Effector CD8-positive, alpha-beta T cell (primary cell): ENCODE results near the gene POMP.
"Not testable (repeated sequence)": the region's sequence is repeated elsewhere in the genome, so short reads cannot be mapped to it uniquely, and the experiment has no call there.

Source experiments
- DNase-seq: peaks from one replicate; lab custom pipeline; 2025; lab: John Stamatoyannopoulos, UW

Gene POMP

DNA sequence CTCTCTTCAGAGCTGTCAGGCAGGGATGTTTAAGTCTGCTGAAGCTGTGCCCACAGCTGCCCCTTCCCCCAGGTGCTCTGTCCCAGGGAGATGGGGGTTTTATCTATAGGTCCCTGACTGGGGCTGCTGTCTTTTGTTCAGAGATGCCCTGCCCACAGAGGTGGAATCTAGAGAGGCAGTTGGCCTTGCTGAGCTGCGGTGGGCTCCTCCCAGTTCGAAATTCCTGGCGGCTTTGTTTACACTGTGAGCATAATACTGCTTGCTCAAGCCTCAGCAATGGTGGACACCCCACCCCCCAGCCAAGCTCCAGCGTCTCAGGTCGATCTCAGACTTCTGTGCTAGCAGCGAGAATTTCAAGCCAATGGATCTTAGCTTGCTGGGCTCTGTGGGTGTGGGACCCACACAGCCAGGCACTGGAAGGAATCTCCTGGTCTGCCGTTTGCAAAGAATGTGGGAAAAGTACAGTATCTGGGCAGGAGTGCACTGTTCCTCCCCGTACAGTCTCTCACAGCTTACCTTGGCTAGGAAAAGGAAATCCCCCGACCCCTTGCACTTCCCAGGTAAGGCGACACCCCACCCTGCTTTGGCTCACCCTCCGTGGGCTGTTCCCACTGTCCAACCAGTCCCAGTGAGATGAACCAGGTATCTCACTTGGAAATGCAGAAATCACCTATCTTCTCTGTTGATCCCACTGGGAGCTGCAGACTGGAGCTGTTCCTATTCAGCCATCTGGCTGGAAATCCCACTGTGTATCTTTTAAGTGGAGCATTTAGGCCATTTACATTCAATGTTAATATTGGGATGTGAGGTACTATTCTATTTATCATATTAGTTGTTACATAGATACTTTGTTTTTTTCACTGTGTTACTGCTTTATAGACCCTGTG, 34.9 kb downstream of the POMP start:
- DNase-seq = not testable (repeated sequence)

DNA sequence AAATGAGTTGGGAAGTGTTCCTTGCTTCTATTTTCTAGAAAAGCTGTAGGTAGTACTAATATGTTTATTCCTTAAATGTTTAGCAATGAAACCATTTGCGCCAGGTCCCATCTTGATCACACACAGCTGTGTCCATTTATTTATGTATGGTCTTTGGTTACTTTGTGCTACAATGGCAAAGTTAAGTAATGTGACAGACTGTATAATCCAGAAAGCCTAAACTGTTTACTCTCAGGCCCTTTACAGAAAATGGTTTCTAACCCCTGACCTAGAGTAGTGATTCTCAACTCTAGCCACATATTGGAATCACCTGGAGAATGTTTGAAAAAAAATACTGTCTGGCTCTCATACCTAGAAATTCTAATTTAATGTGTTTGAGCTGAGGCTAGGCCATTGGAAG, 38.5 kb downstream of the POMP start:
- DNase-seq = no peak

DNA sequence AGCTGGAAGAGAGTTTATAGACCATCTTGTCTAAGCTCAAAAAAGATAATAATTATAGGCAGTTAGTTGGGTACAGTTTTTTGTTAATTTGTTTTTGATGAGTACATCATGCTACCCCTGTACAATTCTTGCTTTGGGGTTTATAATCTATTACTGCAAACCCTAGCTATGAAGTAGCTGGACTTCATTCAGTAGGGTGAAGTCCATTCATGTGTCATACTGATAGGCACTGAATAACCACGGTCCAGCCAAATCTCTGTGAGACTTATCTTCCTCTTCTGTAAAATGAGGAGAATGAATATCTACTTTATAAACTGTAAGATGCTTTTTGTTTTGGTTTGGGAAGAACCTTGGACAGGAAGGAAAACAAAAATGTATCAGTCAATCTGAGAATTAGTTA, 40.3 kb downstream of the POMP start:
- no peak for DNase-seq

DNA sequence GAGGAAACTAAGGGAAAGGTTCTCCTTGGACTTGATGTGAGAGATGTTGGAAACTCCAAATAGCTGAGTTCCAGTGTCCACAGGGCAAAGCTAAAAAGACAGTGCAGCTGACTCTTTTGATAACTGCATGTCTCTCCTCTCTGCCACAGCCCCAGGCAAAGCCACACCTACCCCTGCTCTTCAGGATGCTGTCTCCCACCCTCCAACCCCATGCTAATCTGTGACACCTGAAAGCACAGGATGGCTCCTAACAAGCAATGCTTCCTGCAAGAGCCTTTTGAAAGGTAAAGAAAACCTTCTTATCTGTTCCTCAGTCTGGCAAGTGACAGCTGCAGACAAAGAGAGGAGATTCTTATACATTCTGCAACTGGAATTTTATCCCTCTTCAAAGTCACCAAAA, 45.4 kb downstream of the POMP start:
- no peak for DNase-seq

DNA sequence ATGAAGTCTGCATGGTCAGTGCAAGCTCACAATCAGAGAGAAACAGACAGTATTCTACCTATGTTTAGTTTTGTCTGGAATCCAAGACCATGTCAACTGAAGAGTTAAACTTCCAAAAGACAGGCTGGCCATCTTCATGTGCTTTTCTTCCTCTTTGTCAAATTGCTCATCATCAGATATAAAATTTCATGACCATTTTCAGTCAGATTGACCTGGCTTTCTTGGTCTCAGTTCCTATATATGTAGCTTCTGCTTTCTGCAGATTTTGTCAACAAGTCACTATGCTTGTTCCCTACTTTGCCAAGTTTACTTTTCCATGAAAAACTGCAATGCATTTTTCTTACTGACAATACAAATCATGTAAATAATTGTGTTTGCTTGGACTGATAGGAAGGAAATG, 46.0 kb downstream of the POMP start:
- DNase-seq = no peak

DNA sequence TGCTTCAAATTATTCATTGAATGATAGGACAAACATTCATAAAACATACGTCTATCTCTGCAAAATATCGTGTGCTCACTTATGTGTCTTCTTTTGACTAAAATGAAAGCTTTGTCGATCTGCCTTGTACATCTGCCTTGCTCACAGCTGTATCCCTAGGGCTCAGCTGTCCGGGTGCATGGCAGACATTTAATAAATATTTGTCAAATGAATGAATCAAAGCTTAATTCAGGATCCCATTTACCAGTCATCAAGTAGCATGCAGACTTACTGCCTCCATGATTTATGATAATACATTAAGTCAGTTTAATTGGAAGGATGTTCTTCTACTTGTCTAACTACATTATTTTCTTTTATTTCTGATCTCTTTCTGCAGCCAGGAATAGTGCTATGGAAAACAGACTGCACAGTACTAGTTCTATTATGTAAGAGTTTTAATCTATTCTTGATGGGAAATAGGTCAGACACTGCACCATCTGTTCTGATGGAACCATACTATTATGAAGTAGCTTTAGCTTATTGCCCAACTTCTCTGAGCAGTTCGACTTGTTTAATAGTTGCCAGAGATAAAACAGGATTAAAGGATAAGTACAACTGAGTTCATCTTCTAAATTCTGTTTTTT, 46.6 kb downstream of the POMP start:
- no peak for DNase-seq

DNA sequence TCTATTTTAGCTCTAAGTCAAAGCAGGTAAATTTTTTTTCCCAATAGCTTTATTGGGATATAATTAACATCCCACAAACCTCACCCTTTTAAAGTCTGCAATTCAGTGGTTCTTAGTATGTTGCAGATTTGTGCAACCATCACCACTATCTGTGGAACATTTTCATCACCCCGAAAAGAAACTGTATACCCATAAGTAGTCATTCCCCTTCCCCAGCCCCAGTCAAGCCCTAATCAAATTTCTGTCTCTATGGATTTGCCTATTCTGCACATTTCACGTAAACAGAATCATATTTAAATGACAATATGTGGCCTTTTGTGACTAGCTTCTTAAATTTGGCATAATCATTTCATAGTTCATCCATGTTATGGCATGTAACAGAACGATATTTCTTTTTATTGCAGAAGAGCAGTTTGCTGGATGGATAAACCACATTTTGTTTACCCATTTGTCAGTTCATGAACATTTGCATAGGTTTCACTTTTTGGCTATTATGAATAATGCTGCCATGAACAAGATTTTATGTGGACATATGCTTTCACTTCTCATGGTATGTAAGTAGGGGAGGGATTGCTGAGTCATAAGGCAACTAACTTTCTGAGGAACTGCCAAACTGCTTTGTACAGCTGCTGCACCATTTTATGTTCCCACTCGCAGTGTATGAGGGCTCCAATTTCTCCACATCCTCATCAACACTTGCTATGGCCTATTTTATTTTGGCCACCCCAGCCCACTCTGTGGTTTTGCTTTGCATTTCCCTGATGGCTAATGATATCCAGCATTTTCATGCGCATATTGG, 48.9 kb downstream of the POMP start:
- no peak for DNase-seq

DNA sequence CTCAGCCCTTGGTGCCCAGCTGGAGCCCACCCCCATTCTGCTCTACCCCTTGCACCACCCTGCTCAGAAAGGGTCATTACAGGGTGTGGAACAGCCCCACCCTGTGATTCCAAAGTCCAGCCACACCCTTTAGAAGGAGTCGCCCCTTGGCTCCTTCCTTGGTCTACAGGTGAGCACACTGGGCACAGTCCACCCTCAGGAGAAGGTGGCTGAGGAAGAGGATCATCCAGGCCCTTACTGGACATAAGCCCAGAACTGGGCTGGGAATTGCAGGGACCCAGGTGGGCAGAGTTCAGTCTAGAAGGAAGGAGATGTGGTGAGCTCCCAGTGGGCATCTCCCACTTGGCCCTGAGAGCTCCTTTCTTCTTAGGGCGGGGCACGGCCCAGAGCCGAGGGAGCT, 51.2 kb downstream of the POMP start:
- DNase-seq = no peak

DNA sequence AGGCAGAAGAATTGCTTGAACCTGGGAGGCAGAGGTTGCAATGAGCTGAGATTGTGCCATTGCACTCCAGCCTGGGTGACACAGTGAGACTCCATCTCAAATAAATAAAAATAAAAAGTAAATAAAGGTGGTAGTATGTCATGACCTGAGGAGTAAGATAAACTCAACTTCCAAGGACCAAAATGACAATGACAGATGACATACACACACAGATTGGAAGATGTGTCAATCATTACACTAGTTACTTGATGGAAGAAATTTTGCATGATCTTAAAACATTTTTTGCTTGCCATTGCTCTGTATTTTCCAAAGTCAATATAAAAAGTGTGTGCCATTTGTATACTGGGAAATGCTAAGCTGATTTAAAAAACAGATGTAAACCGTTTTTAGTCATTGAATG, 55.7 kb downstream of the POMP start:
- no peak for DNase-seq

DNA sequence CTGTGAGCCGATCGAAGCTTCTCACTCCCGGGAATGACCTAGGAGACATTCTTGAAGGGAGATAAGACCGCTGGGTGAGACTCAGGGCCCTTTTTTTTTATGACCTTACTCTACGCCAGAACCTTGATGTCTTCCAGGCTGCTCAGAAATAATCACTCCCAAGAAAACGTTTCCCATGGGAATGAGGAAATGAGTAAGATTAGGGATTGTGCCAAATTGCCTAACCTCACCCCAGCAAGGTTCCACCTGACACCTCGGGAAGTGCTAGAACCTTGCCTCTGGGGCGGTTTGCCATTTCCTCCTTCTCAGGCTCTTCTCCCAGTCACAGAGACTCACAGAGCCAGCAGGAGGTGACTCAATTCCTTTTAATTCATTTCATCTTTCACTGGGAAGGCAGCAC, 57.6 kb downstream of the POMP start:
- no peak for DNase-seq

DNA sequence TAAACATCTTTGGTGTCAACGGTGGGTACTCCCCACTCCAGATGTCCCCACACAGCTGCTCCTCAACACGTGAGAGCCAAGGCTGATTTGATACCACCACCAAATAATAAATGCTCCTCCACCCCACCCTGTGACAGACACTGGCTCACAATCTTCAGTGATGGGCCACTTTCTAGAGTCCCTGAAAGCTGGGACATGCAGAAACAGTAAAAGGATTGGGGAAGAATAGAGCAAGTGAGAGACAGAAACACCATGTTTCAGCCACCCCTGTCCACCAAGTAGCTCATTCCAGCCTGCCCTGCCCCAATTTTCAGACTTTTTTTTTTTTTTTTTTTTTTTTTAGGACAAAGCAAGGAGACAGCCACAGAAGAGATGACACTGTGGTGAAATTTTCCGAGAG, 58.2 kb downstream of the POMP start:
- DNase-seq = no peak

DNA sequence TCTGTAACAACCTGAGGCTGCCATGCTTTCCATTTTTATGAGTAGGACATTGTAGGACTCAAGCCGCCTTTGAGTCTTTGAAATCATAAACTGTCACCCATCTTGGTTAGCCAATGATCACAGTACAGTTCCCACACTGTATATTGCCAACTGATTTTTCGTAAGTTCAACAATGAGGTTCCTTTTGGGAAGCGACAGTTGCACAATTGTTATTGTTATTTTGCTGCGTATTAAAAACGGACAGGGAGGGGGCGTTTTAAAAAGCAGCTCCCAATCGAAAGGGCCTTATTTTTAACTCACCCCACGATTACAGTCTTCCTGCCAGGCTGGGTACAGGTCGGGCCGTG, 59.2 kb downstream of the POMP start:
- no peak for DNase-seq

DNA sequence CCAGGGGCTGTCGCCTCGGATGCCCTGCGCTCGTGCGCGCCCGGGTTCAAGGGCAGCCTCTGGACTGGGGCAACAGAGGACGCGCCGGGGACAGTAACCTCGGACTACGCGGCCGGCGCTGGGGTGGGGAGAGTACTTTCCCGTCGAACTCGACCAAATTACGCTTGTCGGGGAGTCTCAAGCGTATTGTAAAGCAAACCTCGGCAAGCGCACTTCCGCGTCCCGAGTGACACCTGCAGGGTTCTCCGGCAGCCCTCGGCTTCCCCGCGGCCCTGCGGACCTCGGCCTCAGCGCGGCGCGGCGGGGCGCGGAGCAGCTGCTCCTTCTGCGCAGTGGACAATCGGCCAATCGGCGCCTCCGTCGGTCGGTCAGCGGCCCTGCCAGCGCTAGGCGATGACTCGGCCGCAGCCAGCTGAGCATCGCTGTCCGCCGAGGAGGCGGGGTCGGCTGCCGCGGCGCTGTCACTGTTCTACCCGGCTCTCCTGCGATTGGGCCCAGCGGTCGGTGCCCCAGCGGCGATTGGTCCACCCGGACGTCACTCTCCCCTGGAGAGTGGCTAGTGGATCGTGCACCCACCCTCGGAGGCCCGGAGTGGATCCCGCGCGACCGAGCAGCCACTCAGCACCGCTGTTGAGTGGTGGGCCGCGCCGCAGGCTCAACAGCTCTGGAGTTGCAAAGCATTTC, 59.8 kb downstream of the POMP start, which contains the start of gene SLC46A3:
Gene SLC46A3, minus strand, starts transcription at position 428 of the 684 bp plus-strand sequence. CDS start 972 bp downstream, outside the sequence.
- peak; percentile 95 for DNase-seq

DNA sequence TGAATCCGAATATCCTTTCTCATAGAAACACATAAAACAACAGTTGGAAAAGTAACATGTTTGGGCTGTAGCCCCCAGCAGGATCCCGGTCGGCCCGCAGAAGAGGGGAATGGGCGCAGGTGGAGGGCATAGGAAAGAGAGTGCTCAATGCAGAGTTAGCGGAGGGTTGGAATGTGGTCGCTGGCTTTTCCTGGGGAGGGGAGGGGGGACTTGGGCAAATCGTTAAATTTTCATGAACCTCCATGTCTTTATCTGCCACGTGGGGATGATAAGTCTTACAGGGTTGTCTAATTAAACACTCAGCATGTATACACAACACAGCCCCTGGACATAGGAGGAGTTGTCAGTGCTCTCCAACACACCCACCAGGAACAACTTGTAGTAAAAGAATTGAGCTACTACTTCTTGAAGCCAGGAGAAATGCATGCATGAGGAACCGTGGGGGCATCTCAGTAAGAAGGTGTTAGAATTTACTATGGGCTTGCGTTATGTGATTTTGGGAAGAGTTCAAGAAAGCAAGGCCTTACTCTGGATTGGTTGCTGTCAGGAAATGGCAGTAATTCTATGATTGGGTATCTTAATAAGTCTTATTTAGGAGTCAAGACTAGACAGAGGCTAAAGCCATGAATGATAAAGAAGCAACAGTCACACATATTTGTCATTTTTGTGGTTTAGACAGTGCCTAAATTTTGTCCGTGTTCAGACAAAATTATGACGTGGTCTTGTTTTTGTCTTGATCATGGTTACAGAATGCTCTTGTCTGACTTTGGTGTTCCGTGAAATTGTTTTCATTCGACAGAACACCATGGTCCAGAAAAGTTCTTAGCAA, 60.5 kb downstream of the POMP start:
- no peak for DNase-seq

DNA sequence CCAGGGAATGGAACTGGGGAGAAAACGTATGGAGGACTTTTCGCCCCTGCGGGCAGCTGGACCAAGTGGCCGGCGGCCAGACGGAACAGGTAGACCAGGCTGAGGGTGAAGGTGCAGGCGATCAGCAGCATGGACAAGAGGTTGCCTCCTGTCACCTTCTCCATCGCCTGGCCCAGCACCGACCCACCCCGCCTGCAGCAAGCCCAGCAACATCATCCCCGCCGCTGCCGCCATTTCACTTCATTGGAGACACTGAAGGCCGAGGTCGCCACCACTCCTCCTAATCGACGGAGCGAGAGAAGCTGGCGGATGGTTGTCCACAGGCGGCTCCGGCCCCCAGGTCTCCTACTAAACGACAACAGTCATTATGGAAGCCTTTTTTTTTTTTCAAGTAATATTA, 64.9 kb downstream of the POMP start:
- no peak for DNase-seq

DNA sequence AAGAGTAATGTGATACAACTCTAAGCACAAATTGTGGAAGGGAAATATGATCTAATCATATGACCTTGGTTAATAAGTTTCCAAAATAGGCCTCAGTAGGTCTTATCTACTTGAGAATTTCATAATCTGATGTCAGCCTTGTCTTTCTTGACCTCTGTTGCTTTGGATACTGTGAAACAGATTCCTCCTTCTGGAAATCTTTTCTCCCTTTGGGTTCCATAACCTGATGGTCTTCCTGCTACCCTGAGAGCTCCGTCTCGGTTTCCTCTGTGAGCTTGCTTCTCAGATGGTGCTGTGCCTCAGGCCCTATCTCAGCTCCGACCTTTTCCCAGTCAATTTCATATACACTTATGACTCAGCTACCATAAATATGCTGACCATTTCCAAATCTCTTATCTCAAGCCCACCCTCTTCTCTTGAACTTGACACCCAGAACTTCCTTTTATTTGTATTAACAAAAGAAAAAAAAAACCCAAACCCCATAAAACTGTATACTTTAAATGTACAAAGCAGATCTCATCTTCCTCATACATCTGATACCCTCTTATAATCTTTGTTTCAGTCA, 66.2 kb downstream of the POMP start:
- no peak for DNase-seq
